HG02938 (cell line): Measurements from ENCODE around the gene RTEL1.
"Not testable (repeated sequence)": the region's sequence is repeated elsewhere in the genome, so short reads cannot be mapped to it uniquely, and the experiment has no call there.

ENCODE experiments used
- ATAC-seq: cut with Tn5 transposase; IDR thresholded peaks from one replicate; pipeline ENCODE4 v1.9.1; 2021; ENCODE audit warnings: mild to moderate bottlenecking, moderate library complexity; ENCODE audit not compliant: unreplicated experiment

The RTEL1 gene

DNA sequence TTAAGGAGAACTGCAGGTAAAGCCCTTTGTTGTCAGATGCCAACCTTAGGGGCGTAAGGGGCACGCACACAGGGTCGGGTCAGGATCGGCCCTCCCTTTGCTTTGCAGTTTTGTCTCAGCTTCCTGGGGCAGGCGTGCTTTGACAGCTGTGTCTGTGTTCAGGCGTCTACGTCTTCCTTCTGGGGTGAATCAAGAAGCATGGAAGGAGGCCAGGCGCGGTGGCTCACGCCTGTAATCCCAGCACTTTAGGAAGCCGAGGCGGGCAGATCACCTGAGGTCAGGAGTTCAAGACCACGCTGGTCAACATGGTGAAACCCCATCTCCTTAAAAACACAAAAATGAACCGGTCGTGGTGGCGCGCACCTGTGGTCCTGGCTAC, 51.0 kb downstream of the RTEL1 start:
- ATAC-seq = no peak

GRCh38 chr20:63711085-63711645, 53.1 kb downstream of the RTEL1 start:
- ATAC-seq = no peak

DNA sequence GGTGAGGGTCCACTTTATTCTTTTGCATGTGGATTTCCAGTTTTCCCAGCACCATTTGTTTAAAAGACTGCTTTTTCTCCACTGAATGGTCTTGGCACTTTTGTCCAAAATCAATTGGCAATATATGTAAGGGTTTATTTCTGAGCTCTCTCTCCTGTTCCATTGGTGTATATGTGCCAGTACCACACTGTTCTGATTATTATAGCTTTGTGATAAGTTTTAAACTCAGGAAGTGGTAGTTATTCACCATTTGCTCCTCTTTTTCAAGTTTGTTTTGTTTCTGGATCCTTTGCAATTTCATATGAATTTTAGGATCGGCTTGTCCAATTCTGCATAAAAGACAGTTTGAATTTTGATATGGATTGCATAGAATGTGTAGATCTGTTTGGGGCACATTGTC, 54.1 kb downstream of the RTEL1 start:
- no peak for ATAC-seq

GRCh38 chr20:63714858-63715257, 56.7 kb downstream of the RTEL1 start:
- no peak for ATAC-seq

GRCh38 chr20:63718996-63719395, 60.9 kb downstream of the RTEL1 start:
- no peak for ATAC-seq

DNA sequence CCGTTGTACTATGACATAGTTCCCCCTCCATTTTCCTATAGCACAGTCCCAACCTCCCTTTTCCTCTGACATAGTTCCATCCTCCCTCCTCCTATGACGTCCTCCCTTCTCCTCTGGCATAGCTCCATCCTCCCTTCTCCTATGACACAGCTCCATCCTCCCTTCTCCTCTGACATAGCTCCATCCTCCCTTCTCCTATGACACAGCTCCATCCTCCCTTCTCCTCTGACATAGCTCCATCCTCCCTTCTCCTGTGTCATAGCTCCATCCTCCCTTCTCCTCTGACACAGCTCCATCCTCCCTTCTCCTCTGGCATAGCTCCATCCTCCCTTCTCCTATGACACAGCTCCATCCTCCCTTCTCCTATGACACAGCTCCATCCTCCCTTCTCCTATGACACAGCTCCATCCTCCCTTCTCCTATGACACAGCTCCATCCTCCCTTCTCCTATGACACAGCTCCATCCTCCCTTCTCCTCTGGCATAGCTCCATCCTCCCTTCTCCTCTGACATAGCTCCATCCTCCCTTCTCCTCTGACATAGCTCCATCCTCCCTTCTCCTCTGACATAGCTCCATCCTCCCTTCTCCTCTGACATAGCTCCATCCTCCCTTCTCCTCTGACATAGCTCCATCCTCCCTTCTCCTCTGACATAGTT, 65.0 kb downstream of the RTEL1 start:
- not testable (repeated sequence) for ATAC-seq

- not testable (repeated sequence) for ATAC-seq
Measured at GRCh38 chr20:63730189-63730733, 72.1 kb downstream of the RTEL1 start.

- ATAC-seq = no peak
Measured at GRCh38 chr20:63731410-63731809, 73.3 kb downstream of the RTEL1 start.

GRCh38 chr20:63732118-63733095, 74.3 kb downstream of the RTEL1 start:
- no peak for ATAC-seq

GRCh38 chr20:63733117-63733516, 75.0 kb downstream of the RTEL1 start:
- ATAC-seq = no peak

- no peak for ATAC-seq
Measured at GRCh38 chr20:63733579-63734081, 75.5 kb downstream of the RTEL1 start.

DNA sequence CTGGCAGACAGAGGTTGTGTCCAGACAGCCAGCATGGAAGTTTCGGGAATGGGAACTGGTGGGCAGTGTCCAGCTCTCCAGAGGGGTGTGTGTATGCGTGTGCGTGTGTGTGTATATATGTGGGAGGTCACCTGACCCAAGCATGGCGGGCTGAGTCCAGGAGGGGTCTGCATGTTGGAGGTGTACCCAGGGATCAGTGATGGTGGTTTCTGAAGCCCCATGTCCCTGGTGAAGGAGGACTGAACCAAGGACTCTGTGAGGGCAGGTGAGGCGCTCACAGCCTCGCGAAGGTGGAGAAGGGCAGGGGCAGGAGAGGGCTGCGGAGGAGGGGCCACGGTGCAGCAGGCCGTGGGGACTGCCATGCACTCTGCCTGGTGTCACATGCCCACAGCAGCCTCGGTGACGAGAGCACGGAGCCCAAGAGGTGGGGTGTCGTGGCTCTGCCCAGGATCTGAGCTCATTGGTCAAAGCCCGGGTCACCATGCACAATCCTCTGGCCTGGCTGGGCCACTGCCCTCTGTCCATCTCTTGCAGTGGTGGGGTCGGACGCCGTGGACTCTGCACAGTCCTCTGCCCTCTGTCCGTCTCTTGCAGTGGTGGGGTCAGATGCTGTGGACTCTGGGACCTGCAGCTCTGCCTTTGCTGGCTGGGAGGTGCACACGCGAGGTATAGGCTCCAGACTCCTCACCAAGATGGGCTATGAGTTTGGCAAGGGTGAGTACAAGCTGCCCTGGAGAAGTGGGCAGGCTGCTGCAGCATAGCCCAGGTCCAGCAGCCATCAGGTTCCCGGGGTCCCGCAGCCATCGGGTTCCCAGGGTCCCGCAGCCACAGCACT, 76.2 kb downstream of the RTEL1 start:
- ATAC-seq = no peak

DNA sequence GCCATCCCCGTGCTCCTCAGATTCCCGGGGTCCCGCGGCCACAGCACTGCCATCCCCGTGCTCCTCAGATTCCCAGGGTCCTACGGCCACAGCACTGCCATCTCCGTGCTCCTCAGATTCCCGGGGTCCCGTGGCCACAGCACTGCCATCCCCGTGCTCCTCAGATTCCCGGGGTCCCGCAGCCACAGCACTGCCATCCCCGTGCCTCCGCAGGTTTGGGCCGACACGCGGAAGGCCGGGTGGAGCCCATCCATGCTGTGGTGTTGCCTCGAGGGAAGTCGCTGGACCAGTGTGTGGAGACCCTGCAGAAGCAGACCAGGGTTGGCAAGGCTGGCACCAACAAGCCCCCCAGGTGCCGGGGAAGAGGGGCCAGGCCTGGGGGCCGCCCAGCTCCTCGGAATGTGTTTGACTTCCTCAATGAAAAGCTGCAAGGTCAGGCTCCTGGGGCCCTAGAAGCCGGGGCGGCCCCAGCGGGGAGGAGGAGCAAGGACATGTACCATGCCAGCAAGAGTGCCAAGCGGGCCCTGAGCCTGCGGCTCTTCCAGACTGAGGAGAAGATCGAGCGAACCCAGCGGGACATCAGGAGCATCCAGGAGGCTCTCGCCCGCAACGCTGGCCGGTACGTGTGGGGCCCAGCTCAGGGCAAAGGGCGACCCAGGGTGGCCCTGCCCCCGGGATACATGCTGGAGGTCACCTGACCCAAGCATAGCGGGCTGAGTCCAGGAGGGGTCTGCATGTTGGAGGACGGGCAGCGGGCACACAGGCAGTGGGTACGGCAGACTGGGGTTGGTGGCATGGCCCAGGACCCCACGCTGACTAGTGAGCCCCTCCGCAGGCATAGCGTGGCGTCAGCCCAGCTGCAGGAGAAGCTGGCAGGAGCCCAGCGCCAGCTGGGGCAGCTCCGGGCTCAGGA, 77.1 kb downstream of the RTEL1 start:
- no peak for ATAC-seq

GRCh38 chr20:63735859-63736718, 78.0 kb downstream of the RTEL1 start, which contains the start of gene LIME1:
TSS of gene LIME1 (plus strand) at chr20:63736664. CDS start at chr20:63737550, 886 bp downstream.
- no peak for ATAC-seq

DNA sequence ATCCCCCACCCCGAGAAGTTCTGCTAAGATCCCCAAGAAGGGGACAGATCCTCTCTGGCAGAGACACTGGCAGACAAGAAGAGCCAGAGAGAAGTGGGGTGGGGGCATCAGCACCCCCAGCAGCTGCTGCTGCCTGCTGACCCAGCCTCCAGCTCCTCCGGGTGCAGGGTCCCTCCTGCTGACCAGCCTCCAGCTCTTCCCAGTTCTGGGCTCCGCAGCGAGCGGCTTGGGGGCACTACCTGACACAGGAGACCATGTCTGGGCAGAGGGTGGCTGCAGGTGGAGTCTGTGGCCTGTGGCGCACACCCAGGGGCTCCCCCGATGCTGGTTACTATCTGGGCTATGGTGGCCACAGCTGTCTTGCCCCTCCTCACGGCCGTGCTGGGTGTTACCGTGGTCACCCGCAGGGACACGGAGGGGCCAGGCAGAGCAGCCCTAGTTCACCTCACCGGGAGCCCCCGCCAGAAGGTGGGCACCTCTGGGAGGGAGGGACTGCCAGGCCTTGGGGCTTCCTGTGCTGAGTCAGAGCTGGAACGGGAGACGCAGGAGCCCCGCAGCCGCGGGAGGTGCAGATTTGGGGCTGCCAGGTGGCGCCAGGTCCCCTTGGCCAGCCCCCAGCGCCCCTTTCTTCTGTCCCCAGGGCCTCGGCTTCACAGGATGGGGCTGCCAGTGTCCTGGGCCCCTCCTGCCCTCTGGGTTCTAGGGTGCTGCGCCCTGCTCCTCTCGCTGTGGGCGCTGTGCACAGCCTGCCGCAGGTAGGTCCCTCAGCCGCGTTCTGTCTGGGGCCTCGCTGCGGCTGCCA, 79.0 kb downstream of the RTEL1 start:
- no peak for ATAC-seq

DNA sequence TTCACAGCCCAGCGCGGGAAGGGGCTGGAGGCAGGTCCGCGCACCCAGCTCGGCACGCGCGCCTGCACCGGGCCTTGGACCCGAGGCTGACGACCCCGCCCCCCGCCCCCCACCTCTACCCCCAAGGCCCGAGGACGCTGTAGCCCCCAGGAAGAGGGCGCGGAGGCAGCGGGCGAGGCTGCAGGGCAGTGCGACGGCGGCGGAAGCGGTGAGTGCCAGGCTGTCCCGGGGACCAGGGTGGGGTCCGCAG, 79.5 kb downstream of the RTEL1 start:
- ATAC-seq = no peak

DNA sequence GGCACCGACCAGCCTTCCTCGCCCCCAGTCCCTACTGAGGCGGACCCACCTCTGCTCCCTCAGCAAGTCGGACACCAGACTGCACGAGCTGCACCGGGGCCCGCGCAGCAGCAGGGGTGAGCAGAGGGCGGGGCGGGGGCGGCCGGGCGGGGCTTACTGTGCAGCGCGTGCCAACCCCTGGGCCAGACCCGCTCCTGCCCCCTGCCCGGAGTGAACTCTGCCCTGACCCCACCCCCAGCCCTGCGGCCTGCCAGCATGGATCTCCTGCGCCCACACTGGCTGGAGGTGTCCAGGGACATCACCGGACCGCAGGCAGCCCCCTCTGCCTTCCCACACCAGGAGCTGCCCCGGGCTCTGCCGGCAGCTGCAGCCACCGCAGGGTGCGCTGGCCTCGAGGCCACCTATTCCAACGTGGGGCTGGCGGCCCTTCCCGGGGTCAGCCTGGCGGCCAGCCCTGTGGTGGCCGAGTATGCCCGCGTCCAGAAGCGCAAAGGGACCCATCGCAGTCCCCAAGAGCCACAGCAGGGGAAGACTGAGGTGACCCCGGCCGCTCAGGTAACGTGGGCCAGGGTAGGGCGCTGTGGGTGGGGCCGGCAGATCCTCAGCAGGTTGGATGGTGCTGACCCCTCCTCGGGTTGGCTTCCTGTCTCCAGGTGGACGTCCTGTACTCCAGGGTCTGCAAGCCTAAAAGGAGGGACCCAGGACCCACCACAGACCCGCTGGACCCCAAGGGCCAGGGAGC, 80.0 kb downstream of the RTEL1 start:
- no peak for ATAC-seq
